ENCODE measurements around the gene TBC1D9B. TPM values are rescaled to one million over a fixed set of nuclear protein-coding genes. Genes with fewer than 3 reads are reported as not detected.

The TBC1D9B gene
- total and polyA plus RNA-seq, 2 of the 13 experiments (the other 11 are each of a cell fraction or from before 2014, with no cell fraction given) = 35.0 to 50.0 TPM

GRCh38 chr5:179870403-179870903 is 37.2 kb downstream of the TBC1D9B start (continued):
- TF ChIP-seq HMGXB4 (CRISPR knock-in tag; IDR thresholded peaks at IDR 0.05; ENCODE audit: borderline replicate concordance in 1 of 2, low read depth in 1 of 2) (0 out of 4 replicates have a peak, but pooled peaks of 1 of the 2 experiments have one; percentile 28), CTCF (CRISPR knock-in tag; IDR thresholded peaks at IDR 0.05) (peak; percentile 70), AGO2 (optimal IDR thresholded peaks at IDR 0.05; ENCODE audit: low read depth, low read length) (peak; percentile 41), KDM5B (CRISPR knock-in tag; IDR thresholded peaks at IDR 0.05; ENCODE audit: borderline replicate concordance) (peak; percentile 19; the same call in 1 of the 2 replicates), UBTF (CRISPR knock-in tag; IDR thresholded peaks at IDR 0.05) (no peak), ZNF768 (CRISPR knock-in tag; IDR thresholded peaks at IDR 0.05) (0 out of 2 replicates have a peak, but pooled peaks have one; percentile 8), RAD21 (CRISPR knock-in tag; IDR thresholded peaks at IDR 0.05) (0 out of 2 replicates have a peak, but pooled peaks have one; percentile 49), XRCC5 (optimal IDR thresholded peaks at IDR 0.05; ENCODE audit: low read length) (peak; percentile 26), HOXA3 (CRISPR knock-in tag; IDR thresholded peaks at IDR 0.05) (0 out of 2 replicates have a peak, but pooled peaks have one; percentile 11), ZNF672 (CRISPR knock-in tag; IDR thresholded peaks at IDR 0.05) (no peak)

Measured in HepG2 (cell line).